Peyer's patch (tissue), 4 donors: ENCODE results near the gene ARIH1.

ENCODE experiments used
- CTCF ChIP-seq, 6 experiments: fragments of 450-650 bp in 4 of 6; fragments of 200-600 bp in 2 of 6; sonication (generic) in 1 of 6; IDR thresholded peaks; one replicate each; pipeline ENCODE4 v1.5.1; 2017 to 2019; ENCODE audit warnings: antibody characterized with exemption in 6 of 6, mild to moderate bottlenecking in 3 of 6, moderate library complexity in 1 of 6
- POLR2A ChIP-seq, 2 donors: fragments of 450-650 bp; IDR thresholded peaks; one replicate each; pipeline ENCODE4 v1.5.1; 2017; ENCODE audit warnings: antibody characterized with exemption in 2 of 2, mild to moderate bottlenecking in 2 of 2, moderate library complexity in 2 of 2

DNA sequence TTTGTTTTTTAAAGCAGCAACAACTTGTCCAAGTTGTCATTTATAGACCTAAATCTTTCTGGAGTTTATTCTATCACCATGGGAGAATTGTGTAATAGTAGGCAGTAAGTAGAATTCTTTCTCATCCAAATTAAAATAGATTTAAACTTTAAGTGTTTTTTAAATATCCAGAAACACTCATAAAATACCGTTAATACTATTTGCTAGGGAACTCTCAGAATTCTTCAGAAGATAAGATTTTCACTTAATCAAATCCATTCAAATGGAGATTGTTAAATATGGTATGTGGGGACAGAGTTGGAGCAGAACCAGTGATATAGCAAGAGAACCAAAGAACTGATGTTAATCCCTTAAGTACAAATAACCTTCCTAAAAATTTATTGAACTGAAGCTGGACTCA is 71.0 kb downstream of the ARIH1 start:
- TF ChIP-seq POLR2A (IDR thresholded peaks at IDR 0.05) = no peak
- no peak for TF ChIP-seq CTCF (IDR thresholded peaks at IDR 0.05)
